H9 (cell line): ENCODE measurements around the gene ZNF341. TPM values are rescaled to one million over a fixed set of nuclear protein-coding genes. Genes with fewer than 3 reads are reported as not detected.

Source experiments
- DNase-seq: peaks from one replicate; pipeline ENCODE4 v3.0.0-alpha.2; 2017
- H2AFZ ChIP-seq: one replicate; pipeline ENCODE4 v1.6.1; 2013; ENCODE audit warnings: mild to moderate bottlenecking, low read length, control low read depth, moderate library complexity
- H2AK5ac ChIP-seq: 2 replicates; pipeline ENCODE4 v1.6.1; 2013; ENCODE audit warnings: low read length, control low read depth, mixed read lengths; ENCODE audit not compliant: insufficient read length
- H2BK120ac ChIP-seq: one replicate; pipeline ENCODE4 v1.6.1; 2013; ENCODE audit warnings: low read depth, mild to moderate bottlenecking, low read length, control low read depth, inconsistent platforms; ENCODE audit not compliant: poor library complexity, severe bottlenecking
- H2BK12ac ChIP-seq: 2 replicates; pipeline ENCODE4 v1.6.1; 2013; ENCODE audit warnings: low read length, control low read depth, mixed read lengths, low read depth; ENCODE audit not compliant: insufficient read length
- H2BK15ac ChIP-seq: 2 replicates; pipeline ENCODE4 v1.6.1; 2013; ENCODE audit warnings: low read depth, low read length, control low read depth
- H2BK20ac ChIP-seq: one replicate; pipeline ENCODE4 v1.6.1; 2013; ENCODE audit warnings: low read depth, mild to moderate bottlenecking, low read length, control low read depth, inconsistent platforms; ENCODE audit not compliant: poor library complexity, severe bottlenecking
- H2BK5ac ChIP-seq: 2 replicates; pipeline ENCODE4 v1.6.1; 2013; ENCODE audit warnings: low read length, control low read depth, mixed read lengths; ENCODE audit not compliant: insufficient read length
- H3K14ac ChIP-seq: 2 replicates; pipeline ENCODE4 v1.6.1; 2013; ENCODE audit warnings: low read length, control low read depth; ENCODE audit not compliant: insufficient read depth
- H3K18ac ChIP-seq: 2 replicates; pipeline ENCODE4 v1.6.1; 2013; ENCODE audit warnings: low read depth, mild to moderate bottlenecking, mixed read lengths, low read length, control low read depth; ENCODE audit not compliant: insufficient read length
- H3K23ac ChIP-seq: 2 replicates; pipeline ENCODE4 v1.6.1; 2013; ENCODE audit warnings: low read length, control low read depth, mixed read lengths, low read depth; ENCODE audit not compliant: insufficient read length
- H3K23me2 ChIP-seq: 2 replicates; pipeline ENCODE4 v1.6.1; 2013; ENCODE audit warnings: low read depth, mild to moderate bottlenecking, mixed read lengths, low read length, control low read depth; ENCODE audit not compliant: insufficient read length, poor library complexity, severe bottlenecking
- H3K27ac ChIP-seq: 2 replicates; pipeline ENCODE4 v1.5.1; 2013; ENCODE audit warnings: low read length, control low read depth, mixed read lengths, low read depth; ENCODE audit not compliant: insufficient read length
- H3K27me3 ChIP-seq: 2 replicates; pipeline ENCODE4 v1.6.1; 2013; ENCODE audit warnings: low read length, control low read depth, inconsistent platforms; ENCODE audit not compliant: insufficient read depth
- H3K4ac ChIP-seq: 2 replicates; pipeline ENCODE4 v1.6.1; 2013; ENCODE audit warnings: low read depth, mild to moderate bottlenecking, control low read depth, inconsistent platforms, low read length, moderate library complexity
- H3K4me1 ChIP-seq: 2 replicates; pipeline ENCODE4 v1.6.1; 2013; ENCODE audit warnings: low read length, control low read depth, inconsistent platforms; ENCODE audit not compliant: insufficient read depth
- H3K4me2 ChIP-seq: 2 replicates; pipeline ENCODE4 v1.6.1; 2013; ENCODE audit warnings: low read length, control low read depth, mixed read lengths; ENCODE audit not compliant: insufficient read length, insufficient read depth
- H3K56ac ChIP-seq: 2 replicates; pipeline ENCODE4 v1.6.1; 2013; ENCODE audit warnings: low read depth, mild to moderate bottlenecking, mixed read lengths, low read length, control low read depth; ENCODE audit not compliant: insufficient read length
- H3K79me1 ChIP-seq: 2 replicates; pipeline ENCODE4 v1.6.1; 2013; ENCODE audit warnings: low read depth, mild to moderate bottlenecking, moderate library complexity, low read length, control low read depth, inconsistent platforms; ENCODE audit not compliant: insufficient read depth, poor library complexity, severe bottlenecking
- H3K79me2 ChIP-seq: 2 replicates; pipeline ENCODE4 v1.6.1; 2013; ENCODE audit warnings: low read length, control low read depth, inconsistent platforms; ENCODE audit not compliant: insufficient read depth
- H3K9ac ChIP-seq: 2 replicates; pipeline ENCODE4 v1.6.1; 2013; ENCODE audit warnings: low read length, control low read depth, mixed read lengths; ENCODE audit not compliant: insufficient read length; ENCODE audit errors: extremely low read depth
- H3K9me3 ChIP-seq: one replicate; pipeline ENCODE4 v1.6.1; 2013; ENCODE audit warnings: low read depth, low read length, inconsistent platforms; ENCODE audit not compliant: control insufficient read depth
- H3T11ph ChIP-seq: one replicate; pipeline ENCODE4 v1.6.1; 2013; ENCODE audit warnings: mild to moderate bottlenecking, low read length, control low read depth, inconsistent platforms
- H4K20me1 ChIP-seq: one replicate; pipeline ENCODE4 v1.6.1; 2013; ENCODE audit not compliant: control insufficient read depth, insufficient read length, insufficient read depth
- H4K5ac ChIP-seq: 2 replicates; pipeline ENCODE4 v1.6.1; 2013; ENCODE audit warnings: low read depth, mild to moderate bottlenecking, mixed read lengths, low read length, control low read depth; ENCODE audit not compliant: insufficient read length
- H4K8ac ChIP-seq: replicated peaks from 2 replicates; pipeline ENCODE4 v1.6.1; 2013; ENCODE audit warnings: low read length, control low read depth, mixed read lengths, low read depth; ENCODE audit not compliant: insufficient read length
- H4K91ac ChIP-seq: 2 replicates; pipeline ENCODE4 v1.6.1; 2013; ENCODE audit warnings: low read depth, mild to moderate bottlenecking, moderate library complexity, mixed read lengths, low read length, control low read depth; ENCODE audit not compliant: insufficient read length
- H3K27ac Mint-ChIP-seq, 3 experiments: 2 replicates in 2 of 3; 3 replicates in 1 of 3; pipeline ENCODE4 v1.8.0; 2020 to 2021; ENCODE audit warnings: mixed read lengths in 3 of 3, mild to moderate bottlenecking in 1 of 3, moderate library complexity in 1 of 3
- H3K27me3 Mint-ChIP-seq: 2 replicates; pipeline ENCODE4 v1.8.0; 2021; ENCODE audit warnings: low read depth, mild to moderate bottlenecking, moderate library complexity, mixed read lengths
- H3K36me3 Mint-ChIP-seq, 3 experiments: 2 replicates in 2 of 3; 3 replicates in 1 of 3; pipeline ENCODE4 v1.8.0; 2020 to 2021; ENCODE audit warnings: low read depth in 3 of 3, mixed read lengths in 3 of 3; ENCODE audit not compliant: insufficient read depth in 1 of 3
- H3K4me1 Mint-ChIP-seq, 2 experiments: 2 replicates each; pipeline ENCODE4 v1.8.0; 2020; ENCODE audit warnings: mixed read lengths in 2 of 2
- H3K4me3 Mint-ChIP-seq, 2 experiments: 2 replicates in 1 of 2; 3 replicates in 1 of 2; pipeline ENCODE4 v1.8.0; 2020 to 2021; ENCODE audit warnings: mild to moderate bottlenecking in 2 of 2, mixed read lengths in 2 of 2, moderate library complexity in 1 of 2
- H3K9me3 Mint-ChIP-seq, 2 experiments: 2 replicates in 1 of 2; 3 replicates in 1 of 2; pipeline ENCODE4 v1.8.0; 2020; ENCODE audit warnings: mild to moderate bottlenecking in 2 of 2, mixed read lengths in 2 of 2, moderate library complexity in 1 of 2
- WGBS: extraction: QIAGEN DNeasy Blood & Tissue Kit; methylation state at CpG from one replicate; pipeline ENCODE4 v1.1.7; 2013; ENCODE audit warnings: missing lambda C conversion rate, low lambda C conversion rate, mixed read lengths; ENCODE audit not compliant: insufficient read length; ENCODE audit errors: extremely low coverage; 5-methylcytosine and 5-hydroxymethylcytosine counted together
- total RNA-seq: library from RNA; stranded (reverse); gene quantifications from 2 replicates; pipeline ENCODE4 v1.2.1, GENCODE V29; 2021
- TF ChIP-seq, protein P1 (sequence below): fragments of 200-600 bp; sonication (generic); conservative IDR thresholded peaks from 3 replicates; pipeline ENCODE4 v1.8.0; 2021; ENCODE audit warnings: antibody characterized with exemption, mild to moderate bottlenecking

Gene ZNF341
- total RNA-seq, 1 experiment from 2014 or later = 5.2 TPM

DNA sequence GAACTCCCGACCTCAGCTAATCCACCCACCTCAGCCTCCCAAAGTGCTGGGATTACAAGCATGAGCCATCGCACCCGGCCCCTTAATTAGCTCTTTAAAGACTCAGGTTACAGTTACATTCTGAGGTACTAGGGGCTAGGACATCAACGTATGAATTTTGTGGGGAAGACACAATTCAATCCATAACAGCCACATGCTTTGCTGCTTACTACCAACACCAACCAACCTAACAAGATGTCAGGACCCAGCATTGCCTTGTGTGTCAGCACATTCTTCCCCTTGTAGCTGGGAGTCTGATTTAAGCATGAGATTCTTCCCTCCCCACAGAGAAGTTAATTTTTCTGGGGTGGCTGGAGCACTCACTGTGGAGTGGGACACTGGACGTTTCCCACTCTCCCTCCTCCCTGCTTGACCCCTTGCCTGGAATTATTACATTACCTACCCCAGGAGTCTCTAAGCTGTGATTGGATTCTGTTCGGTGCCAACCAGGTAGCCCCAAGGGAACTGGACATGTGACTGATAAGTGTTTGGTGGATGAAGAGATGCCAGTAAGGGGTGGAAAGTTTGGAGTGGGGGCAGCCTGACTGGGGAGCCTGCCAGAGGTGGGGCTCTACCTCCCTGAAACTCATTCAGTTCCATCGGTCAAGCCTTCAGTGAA is 6.1 kb upstream of the ZNF341 start:
- no peak overlapping the region for H4K5ac ChIP-seq
- no peak overlapping the region for H2BK120ac ChIP-seq
- H3K23ac ChIP-seq = no peak overlapping the region
- no peaks in the 10 kb centered on the region for H4K20me1 ChIP-seq
- H3K14ac ChIP-seq = no peak overlapping the region
- H3T11ph ChIP-seq = no peak overlapping the region
- no peak overlapping the region for H4K8ac ChIP-seq
- Mint-ChIP-seq H3K9me3 (no peaks in the 10 kb centered on the region; a peak in 1 of 5 replicates), H3K36me3 (no peaks in the 10 kb centered on the region), H3K27ac (peak overlapping the region in 1 of 3 experiments; percentile 29; a peak in 1 of 7 replicates), H3K4me3 (no peak overlapping the region), H3K4me1 (no peaks in the 10 kb centered on the region), H3K27me3 (peaks cover 8% of the 10 kb centered on the region)
- WGBS = no CpG with 5 or more reads among the region's 7 CpGs
- no peak overlapping the region for H3K18ac ChIP-seq
- H2BK5ac ChIP-seq = no peak overlapping the region
- H2BK12ac ChIP-seq = no peak overlapping the region
- TF ChIP-seq, protein P1, sequence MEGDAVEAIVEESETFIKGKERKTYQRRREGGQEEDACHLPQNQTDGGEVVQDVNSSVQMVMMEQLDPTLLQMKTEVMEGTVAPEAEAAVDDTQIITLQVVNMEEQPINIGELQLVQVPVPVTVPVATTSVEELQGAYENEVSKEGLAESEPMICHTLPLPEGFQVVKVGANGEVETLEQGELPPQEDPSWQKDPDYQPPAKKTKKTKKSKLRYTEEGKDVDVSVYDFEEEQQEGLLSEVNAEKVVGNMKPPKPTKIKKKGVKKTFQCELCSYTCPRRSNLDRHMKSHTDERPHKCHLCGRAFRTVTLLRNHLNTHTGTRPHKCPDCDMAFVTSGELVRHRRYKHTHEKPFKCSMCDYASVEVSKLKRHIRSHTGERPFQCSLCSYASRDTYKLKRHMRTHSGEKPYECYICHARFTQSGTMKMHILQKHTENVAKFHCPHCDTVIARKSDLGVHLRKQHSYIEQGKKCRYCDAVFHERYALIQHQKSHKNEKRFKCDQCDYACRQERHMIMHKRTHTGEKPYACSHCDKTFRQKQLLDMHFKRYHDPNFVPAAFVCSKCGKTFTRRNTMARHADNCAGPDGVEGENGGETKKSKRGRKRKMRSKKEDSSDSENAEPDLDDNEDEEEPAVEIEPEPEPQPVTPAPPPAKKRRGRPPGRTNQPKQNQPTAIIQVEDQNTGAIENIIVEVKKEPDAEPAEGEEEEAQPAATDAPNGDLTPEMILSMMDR = no peak
- no peak overlapping the region for H2AK5ac ChIP-seq
- H3K4me1 ChIP-seq = no peaks in the 10 kb centered on the region
- H3K56ac ChIP-seq = no peak overlapping the region
- no peaks in the 10 kb centered on the region for H3K9me3 ChIP-seq
- H2BK20ac ChIP-seq = no peak overlapping the region
- no peaks in the 10 kb centered on the region for H3K27me3 ChIP-seq
- no peaks in the 10 kb centered on the region for H3K79me1 ChIP-seq
- no peaks in the 10 kb centered on the region for H3K23me2 ChIP-seq
- no peak for DNase-seq
- no peaks in the 10 kb centered on the region for H3K79me2 ChIP-seq
- H3K9ac ChIP-seq = no peak overlapping the region
- H3K4me2 ChIP-seq = no peak overlapping the region
- no peak overlapping the region for H3K27ac ChIP-seq
- no peak overlapping the region for H2AFZ ChIP-seq
- H2BK15ac ChIP-seq = no peak overlapping the region
- H4K91ac ChIP-seq = no peak overlapping the region
- no peak overlapping the region for H3K4ac ChIP-seq
